COLO668 (cell line): ENCODE results near the gene SYNE1.
"Not testable (repeated sequence)": the region's sequence is repeated elsewhere in the genome, so short reads cannot be mapped to it uniquely, and the experiment has no call there.

Source experiments
- DNase-seq: peaks from one replicate; lab custom pipeline; 2025; ENCODE audit not compliant: unreplicated experiment; lab: John Stamatoyannopoulos, UW

Gene SYNE1

DNA sequence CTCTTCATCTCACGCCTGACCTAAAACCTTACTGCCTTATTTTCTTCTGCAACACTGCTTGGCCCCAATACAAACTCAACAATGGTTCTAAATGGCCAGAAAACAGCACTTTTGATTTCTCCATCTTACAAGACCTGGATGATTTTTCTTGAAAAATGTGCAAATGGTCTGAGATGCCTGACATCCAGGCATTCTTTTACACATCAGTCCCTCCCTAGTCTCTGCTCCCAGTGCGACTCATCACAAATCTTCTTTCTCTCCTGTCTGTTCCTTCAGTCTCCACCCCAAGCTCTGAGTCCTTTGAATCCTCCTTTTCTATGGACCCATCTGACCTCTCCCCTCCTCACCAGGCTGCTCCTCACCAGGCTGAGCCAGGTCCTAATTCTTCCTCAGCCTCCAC, 145.7 kb downstream of the SYNE1 start:
- not testable (repeated sequence) for DNase-seq

DNA sequence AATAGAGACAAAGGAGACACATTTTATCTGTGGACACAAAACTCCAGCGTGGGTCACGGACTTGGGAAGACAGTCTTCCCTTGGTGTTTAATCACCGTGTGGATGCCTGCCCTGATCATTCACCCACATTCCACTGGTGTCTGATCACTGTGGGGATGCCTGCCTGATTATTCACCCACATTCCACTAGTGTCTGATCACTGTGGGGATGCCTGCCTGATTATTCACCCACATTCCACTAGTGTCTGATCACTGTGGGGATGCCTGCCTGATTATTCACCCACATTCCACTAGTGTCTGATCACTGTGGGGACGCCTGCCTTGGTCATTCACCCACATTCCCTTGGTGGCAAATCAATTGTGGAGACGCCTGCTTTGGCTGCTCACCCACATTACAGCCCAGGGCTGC, 146.2 kb downstream of the SYNE1 start:
- DNase-seq: not testable (repeated sequence)

DNA sequence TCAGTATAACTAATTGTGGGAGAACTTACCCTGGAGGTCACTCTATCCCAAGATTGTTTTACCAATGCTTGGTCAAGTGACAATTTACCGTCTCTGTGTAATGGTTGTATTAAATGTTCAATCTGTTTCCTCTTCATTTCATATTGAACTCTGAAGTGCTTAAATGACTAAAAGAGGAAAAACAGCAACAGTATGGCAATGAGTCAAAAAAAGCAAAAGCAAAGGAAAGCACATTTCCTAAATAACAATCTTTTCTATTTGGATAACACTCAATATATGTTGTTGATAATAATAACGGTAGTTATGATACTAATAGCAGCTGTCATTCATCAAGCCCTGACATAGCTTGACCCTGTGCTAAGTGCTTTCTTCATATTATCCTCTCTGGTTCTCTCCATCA, 152.4 kb downstream of the SYNE1 start:
- DNase-seq: no peak

DNA sequence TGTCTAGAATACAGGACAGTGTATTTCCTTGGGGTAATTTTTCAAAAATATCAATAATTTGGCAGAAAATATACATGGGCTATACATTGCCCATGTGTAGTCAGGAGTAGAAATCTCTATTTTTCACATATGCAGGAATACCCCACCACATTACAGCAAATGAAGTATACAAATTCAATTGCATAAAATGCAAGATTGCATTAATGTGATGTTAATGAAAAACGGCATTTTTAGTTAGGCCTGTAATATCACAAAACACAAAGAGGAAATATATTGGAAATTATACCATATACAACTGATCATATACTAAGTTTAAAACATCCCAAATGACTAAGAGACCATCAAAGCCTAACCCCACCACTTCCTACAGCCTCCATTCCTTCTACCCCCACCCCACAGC, 154.9 kb downstream of the SYNE1 start:
- DNase-seq: no peak

DNA sequence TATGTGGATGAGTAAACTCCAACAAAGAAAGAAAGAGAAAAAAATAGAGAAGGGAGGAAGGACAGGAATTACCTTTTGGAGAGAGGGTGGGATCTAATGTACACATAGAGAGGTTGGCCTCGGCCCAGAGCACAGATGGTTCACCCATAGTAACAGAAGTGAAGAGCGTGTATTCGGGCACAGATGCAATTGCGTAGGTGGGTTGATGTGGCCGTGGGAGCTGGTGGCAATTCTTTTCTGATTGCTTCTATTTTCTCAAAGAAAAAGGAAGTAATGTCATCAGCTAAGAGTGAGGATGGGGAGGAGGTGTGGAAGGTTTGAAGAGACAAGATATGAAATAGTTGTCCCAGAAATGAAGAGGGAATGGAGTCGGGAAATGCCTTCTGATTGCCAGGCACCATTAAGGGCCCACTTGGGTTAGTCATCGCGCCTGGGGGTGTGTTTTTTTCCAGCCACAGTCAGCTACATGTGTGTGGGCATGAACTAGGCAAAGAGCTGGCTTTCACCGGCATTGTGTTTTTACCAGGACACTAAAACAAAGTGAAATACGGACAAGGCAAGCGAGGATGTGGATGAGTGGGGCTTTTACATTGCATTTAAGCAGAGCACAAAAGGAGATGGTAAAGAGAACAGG, 158.7 kb downstream of the SYNE1 start:
- DNase-seq: no peak

DNA sequence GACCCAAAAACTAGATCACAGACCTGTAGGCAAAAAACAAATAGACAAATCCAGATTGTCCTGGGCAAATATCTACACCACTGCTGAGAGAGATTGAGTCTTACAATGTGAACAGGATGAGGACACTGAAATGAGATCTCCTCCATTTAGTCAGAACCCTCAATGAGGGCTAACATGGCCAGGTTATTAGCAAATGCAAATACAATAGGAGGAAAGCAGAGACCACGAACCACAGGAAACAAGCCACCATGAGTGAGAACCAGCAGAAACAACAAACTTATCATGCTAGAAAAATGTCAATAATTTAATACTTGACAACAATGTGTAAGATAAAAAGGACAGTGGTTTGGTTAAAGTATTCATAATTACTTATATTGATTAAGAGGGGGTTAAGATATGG, 162.8 kb downstream of the SYNE1 start:
- DNase-seq: no peak

DNA sequence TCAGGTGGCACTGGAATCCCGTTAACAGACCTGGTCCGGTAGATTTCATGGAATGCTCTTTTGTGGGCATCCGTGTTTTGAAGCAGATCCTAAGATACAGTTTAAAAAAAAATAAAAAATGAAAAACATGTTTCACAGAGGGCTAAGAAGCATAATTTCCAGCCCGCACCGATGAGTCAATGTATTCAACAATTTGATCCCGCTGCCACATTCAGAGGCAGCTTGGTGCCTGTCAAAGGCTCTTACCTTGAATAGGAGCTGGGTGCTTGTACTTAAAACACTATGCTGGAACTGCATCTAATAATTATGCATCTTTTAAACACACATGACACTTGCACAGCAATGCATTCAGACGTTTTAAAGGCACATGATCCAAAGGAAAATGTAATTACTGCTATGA, 164.8 kb downstream of the SYNE1 start:
- no peak for DNase-seq

DNA sequence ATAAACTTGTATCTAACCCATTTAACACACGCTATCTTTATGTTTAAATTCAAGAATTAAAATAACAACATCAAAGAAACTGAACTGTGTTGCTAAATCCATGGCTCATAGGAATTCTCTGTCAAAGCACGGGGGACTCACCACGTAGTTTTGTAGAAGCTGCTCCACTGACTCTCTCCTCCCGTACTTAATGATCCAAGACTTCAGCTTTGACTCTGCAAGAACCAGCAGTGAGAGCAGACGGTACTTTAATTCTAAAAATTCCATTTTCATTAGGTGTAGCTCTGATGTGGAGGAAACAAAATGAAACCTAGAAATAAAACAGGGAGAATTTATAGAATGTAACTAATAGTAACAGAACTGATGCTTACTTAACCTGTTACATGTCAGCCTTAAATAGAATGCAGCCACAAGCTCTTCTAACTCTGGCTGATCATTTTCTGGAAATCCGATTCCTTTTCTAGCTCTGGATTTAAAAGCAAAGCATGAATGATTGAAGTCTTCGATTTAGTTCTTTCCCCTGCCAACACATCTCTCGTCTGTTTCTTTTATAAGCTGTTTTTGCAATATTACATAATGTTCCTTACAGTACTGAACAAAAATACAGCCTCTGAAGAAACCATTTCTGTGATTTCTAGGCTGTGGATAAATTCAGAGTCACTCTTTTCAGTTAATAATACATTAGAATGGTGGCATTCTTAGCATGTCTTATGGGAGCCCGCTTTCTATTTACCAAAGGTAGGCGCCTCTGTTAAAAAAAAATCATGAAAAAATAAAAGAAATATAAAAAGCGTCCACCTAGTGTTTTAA, 165.5 kb downstream of the SYNE1 start:
- no peak for DNase-seq

DNA sequence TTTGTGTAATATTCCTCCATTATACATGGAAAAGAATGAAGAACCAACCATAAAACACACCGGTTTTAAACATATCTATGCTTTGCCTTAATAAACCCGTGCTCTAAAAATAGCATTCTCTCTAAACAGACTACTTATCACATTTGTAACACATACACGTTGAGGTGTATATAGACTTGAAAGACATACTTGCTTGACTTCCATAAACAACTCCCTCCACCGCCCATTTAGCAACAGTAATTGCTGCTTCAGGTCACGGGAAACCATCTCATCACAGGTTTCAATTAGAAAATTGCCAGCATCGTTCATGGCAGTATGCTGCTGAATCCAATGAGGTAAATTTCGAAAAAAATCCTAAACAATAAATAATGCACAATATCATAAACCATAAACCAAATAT, 174.0 kb downstream of the SYNE1 start:
- DNase-seq: no peak

DNA sequence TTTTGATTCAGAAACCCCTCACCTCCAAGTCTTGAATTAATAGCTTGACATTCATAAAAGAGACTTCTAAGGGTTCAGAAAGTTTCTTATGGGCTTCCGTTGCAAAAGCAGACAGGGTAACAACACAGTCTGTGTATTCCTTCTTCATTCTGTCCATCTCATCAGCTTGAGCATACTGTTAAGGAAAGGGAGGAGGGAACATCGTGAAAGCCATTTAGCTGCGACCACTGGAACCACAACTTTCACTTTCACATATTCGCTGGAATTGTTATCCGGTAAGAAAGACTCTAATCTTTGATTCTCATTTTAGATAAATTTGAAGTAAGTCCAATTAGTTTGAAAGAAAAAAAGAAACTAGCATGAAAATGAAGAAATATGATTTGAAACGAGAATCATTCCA, 174.4 kb downstream of the SYNE1 start:
- DNase-seq: no peak

DNA sequence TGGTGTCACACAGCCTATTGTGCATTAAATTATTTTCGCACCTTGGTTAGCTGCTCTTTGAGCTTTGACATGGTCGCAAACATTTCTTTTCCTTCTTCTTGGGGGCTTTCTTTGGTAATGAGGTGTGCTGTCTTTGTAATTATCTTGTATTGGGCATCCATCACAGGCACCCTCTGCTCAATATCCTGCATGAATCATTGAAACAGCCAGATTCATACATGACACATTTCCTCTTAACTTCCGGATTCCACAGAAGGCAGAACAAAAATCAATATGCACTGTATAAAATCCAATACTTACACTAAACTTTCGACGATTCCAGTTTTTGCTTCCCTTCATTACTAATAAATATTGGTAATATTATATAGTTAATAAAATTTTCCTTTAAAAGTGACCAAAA, 175.6 kb downstream of the SYNE1 start:
- DNase-seq: no peak

DNA sequence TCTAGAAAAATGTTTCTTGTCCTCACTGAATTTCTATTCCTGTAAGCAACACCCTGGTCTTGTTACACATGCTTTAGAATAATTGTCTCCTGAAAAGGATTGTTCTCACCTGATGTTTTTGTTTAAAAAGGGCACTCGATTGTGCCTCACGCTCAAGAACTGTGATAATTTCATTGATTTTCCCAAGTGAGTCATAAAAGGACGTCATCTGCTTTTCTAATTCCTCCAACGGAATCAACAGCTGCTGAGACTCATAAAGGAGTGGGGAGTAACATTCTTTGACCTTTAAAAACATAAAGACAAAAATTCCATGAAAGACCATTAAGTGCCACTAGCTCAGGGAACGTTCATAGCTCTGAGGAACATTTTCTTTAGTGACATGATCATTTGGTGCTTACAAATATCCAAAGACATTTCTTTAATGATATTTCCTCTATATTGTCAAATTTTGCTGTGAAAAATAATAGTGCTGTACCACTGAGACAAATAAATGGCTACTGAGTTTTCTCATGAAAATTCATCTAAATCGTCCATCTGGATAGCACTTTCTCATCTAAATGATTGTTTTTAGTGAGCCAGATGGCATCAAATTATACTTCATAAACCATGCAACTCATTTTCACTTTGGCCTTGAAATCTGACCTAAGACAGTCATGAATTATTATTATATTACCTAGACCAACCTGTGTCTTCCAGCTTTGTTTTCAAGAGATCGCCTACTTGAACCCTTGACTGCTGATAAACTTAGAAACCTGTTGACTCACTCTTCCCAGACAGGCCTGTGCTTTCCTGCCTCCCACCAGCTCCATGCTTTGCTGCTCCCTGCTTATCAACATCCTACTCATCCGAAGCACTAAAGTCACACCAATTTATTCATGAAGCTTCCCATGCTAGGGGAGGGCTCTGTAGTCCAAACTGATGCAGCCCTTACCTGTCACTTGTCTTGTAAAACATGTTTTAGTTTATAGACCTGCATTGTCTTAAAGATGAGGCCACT, 178.2 kb downstream of the SYNE1 start:
- DNase-seq: no peak

DNA sequence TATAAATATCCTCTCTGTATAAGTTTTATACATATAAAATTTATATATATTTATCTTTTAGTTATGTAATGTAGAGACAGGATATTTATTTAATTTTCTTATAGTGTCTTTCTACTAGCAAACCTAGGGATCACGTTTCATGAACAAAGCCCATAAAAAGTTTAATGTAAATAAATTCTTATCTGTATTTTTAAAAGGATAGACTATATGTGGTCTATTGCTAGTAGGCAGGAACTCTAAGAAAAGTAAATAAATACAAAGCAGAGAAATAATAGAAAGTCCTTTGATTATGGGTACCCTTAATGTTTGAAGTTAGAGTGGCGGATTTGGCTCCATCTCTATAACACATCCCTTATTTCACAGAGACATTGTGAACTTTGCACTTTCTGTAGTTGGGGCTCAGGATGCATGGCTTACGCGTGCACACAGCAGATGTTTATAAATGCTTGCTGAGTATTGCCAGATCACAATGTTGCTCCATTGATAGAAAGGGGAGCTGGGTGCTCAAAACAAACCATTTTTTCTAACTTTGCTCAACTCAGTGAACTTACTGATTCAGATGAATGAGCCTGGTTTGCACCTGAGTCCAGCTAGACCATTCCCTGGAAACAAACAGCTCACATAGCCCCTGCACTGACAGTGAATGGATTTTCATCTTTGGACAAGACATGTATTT, 179.1 kb downstream of the SYNE1 start:
- no peak for DNase-seq

DNA sequence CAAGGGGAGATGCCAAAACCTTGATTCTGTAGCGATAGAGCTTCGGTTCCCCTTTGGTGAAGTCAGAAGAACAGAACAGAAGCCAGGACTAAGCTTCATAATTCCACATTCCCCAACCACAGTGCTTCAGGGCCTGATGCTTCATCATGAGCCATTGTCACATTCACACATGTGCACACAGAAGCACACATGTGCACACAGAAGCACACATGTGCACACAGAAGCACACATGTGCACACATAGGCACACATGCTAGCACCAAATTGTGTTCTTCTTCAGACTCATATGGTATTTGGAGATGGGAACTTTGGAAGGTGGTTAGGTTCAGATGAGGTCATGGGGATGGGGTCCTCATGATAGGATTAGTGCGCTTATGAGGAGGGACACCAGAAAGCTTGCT, 183.2 kb downstream of the SYNE1 start:
- DNase-seq: no peak

DNA sequence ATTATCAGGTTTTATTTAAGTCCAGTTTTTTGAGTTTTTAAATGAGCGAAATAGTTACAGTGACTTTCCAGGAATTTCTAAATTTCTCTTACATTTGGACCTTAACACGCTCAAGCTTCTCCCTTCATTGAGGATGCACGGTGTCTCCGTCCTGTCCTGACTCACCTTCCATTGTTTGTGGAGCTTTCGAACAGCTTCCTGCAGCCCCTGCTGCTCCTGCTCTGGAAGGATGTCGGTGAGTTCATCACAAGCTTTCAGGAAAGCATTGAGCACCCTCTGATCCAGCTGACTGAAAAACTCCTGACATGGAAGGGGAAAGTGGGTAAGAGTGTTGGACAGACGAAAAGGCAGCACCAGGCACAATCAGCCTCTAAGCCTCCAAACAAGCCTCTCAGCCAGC, 183.7 kb downstream of the SYNE1 start:
- no peak for DNase-seq

DNA sequence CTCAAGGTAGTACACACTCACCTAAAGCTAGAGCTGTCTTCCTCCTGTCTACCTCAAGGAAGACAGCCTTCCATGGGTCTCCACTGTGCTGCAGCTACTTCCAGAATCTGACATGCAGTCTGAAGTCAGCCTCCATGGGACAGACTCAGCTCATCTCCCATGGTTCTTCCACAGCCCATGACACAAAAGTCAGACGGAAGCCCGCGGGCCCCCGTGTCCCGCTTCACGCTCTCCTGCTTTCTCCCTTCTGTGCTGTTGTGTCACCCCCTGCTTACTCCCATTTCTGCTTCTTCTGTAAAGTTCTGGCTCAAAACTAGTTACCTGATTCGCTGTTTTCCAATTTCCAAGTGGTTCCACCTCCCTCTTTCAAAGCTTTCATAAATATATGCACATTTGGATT, 184.5 kb downstream of the SYNE1 start:
- no peak for DNase-seq

DNA sequence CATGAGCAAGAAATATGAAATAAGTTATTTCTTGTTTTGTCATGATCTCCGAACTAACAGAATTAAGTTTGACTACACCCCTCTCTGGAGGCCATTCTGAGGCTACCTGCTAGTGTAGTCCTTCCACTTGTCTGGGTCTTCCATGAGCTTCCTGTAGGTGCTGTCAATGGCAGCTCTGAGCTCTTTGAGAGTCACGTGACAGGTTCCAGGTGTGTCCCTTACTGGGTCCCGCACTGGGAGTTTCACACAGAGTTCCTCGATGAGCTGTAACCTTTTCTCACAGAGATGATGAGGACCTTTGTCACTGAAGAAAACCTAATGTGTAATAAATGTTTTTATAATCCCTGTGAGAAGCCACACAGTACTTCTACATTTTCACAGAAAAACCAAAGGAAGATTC, 186.6 kb downstream of the SYNE1 start:
- no peak for DNase-seq

DNA sequence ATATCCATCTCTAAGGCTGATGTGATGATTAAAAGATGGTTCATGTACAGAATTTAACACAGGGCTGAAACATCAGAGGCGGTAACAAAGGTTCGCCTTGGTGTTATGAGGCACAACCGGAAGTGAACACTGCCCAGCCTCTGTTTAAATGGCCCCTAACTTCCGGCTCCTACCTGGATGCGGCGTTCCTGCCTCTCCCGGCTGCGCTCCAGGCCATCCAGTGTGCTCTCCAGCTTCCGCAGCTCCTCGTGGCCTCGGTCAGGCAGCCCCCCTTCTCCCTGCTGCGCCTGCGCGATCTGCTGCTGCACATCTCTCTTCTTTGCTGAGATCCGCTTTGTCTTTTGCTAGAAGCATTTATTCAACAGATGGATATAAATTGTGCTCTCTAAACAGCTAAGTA, 195.3 kb downstream of the SYNE1 start:
- no peak for DNase-seq

DNA sequence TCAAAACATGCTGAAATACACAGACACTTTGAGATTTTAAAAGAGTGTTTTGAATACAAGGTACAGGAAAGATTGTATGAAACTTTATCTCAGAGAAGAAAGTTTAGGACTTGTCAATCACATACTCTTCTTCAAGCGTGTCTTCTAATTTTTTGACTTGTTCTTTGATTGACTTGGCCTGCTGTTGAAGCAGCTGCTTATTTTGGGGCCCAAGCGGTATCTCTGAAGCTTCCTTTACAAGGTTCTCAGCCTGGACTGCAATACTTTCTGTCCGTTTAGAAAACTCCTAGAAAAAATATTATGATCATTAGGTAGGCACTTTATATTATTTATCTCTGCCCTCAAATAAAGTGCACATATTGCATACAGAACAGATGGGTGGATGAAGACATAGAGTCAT, 201.3 kb downstream of the SYNE1 start:
- DNase-seq: no peak

DNA sequence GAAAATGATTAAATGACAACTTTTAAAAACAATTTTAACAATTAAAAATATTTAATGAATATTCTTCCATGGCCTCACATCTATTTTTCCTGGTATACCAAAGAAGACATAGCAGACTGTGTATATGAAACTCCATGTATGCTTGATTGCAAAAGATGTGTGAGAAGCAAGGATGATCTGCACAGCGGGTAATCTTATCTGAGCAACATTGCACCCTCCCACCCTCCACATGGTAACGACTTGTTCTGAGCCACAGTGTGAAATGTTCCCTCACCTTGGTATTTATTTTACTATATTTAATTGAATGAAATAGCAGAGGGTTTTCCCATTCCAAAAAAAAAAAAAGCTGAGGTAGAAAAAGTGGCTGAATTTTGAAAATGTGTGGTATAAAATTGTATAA, 204.4 kb downstream of the SYNE1 start:
- no peak for DNase-seq

DNA sequence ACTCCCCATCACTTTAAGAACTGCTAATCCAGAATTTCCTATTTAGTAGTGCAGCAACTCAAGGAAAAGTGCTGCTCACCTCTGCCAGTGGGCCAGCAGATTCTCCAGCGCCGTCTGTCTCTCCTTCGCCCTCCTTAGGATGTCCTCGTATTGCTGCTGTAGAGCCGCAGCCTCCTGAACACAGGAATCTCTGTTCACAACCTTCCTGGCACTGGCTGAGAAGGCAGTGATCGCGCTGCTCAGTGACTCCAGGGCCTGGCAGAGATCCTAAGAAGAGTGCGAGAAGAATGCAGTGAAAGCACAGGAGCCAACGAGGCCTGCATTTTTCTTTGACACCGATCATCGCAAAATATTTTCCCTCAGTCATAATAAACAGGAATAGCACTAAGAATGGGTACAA, 209.0 kb downstream of the SYNE1 start:
- no peak for DNase-seq
